ENCODE measurements around the gene TMEM14A. TPM values are rescaled to one million over a fixed set of nuclear protein-coding genes. Genes with fewer than 3 reads are reported as not detected.

The TMEM14A gene
- total RNA-seq, 2 donors from 2014 or later, result 13.2 to 13.4 TPM

DNA sequence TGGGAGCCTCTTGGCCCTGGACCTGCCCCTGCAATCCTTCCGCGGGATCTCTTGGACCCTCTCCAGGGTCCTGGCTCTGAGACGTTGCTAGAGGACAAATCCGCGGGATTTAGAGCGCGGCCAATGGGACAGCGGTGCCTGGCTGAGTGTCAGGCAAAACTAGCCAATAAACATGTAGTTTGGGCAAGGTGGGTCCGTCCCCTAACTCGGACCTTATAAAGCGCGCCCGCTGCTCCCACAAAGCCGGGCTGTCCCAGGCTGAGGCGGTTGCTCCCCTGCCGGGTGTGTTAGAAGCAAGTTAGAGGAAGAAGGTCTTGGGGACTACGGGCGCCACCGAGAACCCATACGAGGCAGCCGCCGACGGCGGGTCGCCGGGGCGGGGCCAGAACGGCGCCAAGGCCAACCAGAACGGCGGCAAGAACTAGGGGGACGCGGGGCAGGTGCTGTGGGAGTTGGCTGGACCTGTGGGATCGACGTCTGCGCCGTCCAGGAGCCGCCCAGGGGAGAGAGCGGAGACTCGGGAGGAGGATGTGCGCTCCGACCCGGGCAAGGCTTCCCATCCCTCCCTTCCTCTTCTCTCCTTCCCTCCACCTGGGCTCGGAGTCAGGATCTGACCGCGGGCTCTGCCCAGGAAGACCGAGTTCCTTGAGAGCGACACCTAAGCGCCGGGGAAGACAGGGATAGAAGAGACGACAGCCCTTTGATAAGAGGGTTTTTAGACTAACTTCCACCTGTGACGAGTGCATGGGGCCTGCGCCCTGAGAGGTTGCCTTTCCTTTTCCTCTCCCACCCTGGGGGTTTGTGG is 6.5 kb upstream of the TMEM14A start:
- Histone ChIP-seq H3K27ac (peak overlapping the region; percentile 75 to 76), H3K4me3 (peak overlapping the region; percentile 65 to 76), H3K9me3 (no peaks in the 10 kb centered on the region), H3K36me3 (no peaks in the 10 kb centered on the region), H3K4me1 (peaks cover 0 to 17% of the 10 kb centered on the region in 2 donors), H3K27me3 (no peaks in the 10 kb centered on the region)
- TF ChIP-seq, protein P1, sequence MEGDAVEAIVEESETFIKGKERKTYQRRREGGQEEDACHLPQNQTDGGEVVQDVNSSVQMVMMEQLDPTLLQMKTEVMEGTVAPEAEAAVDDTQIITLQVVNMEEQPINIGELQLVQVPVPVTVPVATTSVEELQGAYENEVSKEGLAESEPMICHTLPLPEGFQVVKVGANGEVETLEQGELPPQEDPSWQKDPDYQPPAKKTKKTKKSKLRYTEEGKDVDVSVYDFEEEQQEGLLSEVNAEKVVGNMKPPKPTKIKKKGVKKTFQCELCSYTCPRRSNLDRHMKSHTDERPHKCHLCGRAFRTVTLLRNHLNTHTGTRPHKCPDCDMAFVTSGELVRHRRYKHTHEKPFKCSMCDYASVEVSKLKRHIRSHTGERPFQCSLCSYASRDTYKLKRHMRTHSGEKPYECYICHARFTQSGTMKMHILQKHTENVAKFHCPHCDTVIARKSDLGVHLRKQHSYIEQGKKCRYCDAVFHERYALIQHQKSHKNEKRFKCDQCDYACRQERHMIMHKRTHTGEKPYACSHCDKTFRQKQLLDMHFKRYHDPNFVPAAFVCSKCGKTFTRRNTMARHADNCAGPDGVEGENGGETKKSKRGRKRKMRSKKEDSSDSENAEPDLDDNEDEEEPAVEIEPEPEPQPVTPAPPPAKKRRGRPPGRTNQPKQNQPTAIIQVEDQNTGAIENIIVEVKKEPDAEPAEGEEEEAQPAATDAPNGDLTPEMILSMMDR (IDR thresholded peaks at IDR 0.05), result no peak
- peak; percentile 95 for DNase-seq (ENCODE audit: low spot score)

DNA sequence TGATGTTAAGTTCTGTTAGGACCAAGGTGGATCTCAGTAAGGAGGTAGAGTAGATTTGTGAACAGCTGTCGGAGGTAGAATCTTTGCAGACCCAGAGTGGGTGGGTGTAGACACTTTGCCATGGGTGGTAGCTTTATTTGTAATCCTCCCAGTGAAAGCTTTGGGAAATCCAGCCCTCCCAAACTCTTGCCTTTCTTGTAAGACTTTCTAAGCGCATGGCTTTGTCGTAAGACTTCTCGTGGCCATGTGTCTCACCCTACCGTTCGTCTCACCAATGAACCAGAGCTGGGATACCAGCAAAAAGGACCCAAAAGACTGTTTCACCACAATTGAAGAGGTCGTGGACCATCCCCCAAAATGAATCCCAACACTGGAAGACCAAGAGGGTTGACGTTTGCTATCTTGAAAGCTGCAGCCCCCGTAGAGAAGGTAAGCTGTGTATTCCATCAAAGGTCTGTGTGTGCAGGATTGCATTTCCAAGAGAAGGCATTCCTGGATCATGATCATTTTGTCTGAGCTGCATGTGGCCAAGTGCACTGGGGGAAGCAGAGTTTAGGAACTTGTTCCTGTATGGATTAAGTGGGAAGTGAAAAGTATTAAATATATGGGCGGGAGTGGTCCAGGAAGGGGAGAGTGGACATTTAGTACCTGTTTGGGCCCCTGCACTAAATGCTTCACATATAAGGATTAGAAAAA is 5.8 kb upstream of the TMEM14A start:
- TF ChIP-seq, protein P1 (IDR thresholded peaks at IDR 0.05), result no peak
- Histone ChIP-seq H3K4me3 (peak overlapping the region; percentile 65 to 76), H3K27me3 (no peaks in the 10 kb centered on the region), H3K36me3 (no peaks in the 10 kb centered on the region), H3K4me1 (peaks cover 0 to 17% of the 10 kb centered on the region in 2 donors), H3K9me3 (no peaks in the 10 kb centered on the region), H3K27ac (peak overlapping the region; percentile 75 to 76)
- no peak for DNase-seq (ENCODE audit: low spot score)

DNA sequence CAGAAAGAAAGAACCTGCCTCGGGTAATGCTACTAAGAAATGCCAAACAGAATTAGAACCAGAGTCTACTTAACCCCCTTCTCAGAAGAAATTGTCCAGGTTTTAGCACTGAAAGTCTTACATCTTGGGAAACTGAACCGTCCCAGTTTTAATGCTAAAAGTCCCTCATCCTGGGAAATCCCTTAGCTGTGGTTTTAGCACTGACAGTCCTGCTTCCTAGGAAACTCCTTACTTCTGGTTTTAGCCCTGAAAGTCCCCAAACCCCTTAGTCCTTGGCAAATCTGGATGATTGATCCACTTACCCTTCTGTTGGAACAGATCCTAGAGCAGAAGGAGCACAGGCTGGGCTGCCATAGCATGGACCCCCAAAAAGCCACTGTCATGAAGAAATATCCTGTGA is 4.8 kb upstream of the TMEM14A start:
- Histone ChIP-seq H3K36me3 (no peaks in the 10 kb centered on the region), H3K9me3 (no peaks in the 10 kb centered on the region), H3K4me1 (peaks cover 0 to 24% of the 10 kb centered on the region in 2 donors), H3K27ac (no peak overlapping the region), H3K4me3 (no peak overlapping the region), H3K27me3 (no peaks in the 10 kb centered on the region)
- TF ChIP-seq, protein P1 (IDR thresholded peaks at IDR 0.05), result no peak
- DNase-seq (ENCODE audit: low spot score), result no peak

DNA sequence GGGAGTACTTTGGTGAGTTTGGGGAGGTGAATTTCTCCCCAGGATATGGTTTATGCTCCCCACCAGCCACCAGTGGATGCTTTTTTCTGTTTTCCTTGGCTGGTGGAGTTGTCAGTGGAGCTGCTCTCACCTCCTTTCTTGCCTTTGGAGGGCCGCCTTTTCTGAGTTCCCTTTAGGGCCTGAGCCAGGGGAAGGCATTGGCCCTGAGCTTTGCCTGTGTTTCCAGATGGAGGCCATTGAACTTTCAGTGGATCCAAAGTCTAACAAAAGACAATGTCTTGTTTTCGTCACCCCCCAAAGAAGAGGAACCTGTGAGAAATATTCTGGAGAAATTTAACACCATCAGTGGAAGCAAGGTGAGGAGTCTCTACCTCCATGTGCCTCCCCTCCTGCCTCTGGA is 4.4 kb upstream of the TMEM14A start:
- TF ChIP-seq, protein P1 (IDR thresholded peaks at IDR 0.05), result no peak
- no peaks in the 10 kb centered on the region for H3K27me3 ChIP-seq

GRCh38 chr6:52667572-52667971 is 3.3 kb upstream of the TMEM14A start:
- Histone ChIP-seq H3K36me3 (no peaks in the 10 kb centered on the region), H3K27ac (no peak overlapping the region), H3K4me3 (no peak overlapping the region), H3K9me3 (no peaks in the 10 kb centered on the region), H3K4me1 (peaks cover 0 to 35% of the 10 kb centered on the region in 2 donors), H3K27me3 (no peaks in the 10 kb centered on the region)
- TF ChIP-seq, protein P1 (IDR thresholded peaks at IDR 0.05), result no peak
- no peak for DNase-seq (ENCODE audit: low spot score)

More for the DNA sequence above, 4.4 kb upstream of the TMEM14A start:
- Histone ChIP-seq H3K4me1 (peaks cover 0 to 29% of the 10 kb centered on the region in 2 donors), H3K36me3 (no peaks in the 10 kb centered on the region), H3K27ac (no peak overlapping the region), H3K9me3 (no peaks in the 10 kb centered on the region), H3K4me3 (no peak overlapping the region)
- DNase-seq (ENCODE audit: low spot score), result no peak

Data from right atrium auricular region (tissue), 2 donors.